MM.1S (cell line): ENCODE data around the gene SNAI3.

Experiments
- EZH2 ChIP-seq: fragments of 300-600 bp; sonication (generic); optimal IDR thresholded peaks from 2 replicates; pipeline ENCODE3; 2017; ENCODE audit warnings: low read depth, mild to moderate bottlenecking, antibody characterized with exemption, low read length, mixed read lengths
- TF ChIP-seq, protein P1 (sequence below): fragments of 300-600 bp; sonication (generic); IDR thresholded peaks from 2 replicates; pipeline ENCODE4 v1.5.1; 2016; ENCODE audit warnings: antibody characterized with exemption, low read length, mixed read lengths

DNA sequence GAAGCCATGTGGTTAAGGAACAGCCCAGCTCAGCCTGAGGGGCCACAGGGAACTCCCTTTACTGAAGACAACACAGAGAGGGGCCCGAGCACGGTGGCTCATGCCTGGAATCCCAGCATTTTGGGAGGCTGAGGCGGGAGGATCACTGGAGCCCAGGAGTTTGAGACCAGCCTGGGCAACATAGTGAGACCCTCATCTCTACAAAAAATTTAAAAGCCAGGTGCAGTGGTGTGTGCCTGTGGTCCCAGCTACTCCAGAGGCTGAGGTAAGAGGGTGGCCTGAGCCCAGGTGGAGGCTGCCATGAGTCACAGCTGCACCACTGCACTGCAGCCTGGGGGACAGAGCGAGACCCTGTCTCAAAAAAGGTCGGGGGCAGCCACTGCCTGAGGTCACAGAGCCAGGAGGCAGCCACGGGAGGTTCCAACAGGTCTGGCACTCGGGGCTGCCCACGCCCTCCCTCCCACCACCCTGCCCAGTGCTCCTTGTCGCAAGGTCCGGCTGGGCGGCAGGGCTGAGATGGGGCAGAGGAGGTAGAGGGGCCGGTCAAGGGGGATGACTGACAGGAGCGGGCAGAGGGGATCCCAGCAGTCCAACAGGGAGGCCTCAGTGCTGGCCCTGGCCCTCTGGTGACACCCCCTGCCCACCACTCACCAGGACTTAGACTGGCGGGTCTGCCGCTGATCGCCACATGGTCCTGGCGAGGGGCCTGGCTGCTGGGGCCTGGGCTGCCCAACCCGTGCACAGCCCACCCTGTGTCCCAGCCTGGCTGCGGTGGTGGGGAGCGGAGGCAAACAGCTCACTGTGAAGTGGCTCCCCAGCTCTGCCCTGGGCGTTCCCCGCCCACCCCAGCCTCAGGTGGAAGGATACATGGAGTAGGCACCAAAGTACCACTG lies 38.9 kb downstream of the SNAI3 start:
- TF ChIP-seq, protein P1, sequence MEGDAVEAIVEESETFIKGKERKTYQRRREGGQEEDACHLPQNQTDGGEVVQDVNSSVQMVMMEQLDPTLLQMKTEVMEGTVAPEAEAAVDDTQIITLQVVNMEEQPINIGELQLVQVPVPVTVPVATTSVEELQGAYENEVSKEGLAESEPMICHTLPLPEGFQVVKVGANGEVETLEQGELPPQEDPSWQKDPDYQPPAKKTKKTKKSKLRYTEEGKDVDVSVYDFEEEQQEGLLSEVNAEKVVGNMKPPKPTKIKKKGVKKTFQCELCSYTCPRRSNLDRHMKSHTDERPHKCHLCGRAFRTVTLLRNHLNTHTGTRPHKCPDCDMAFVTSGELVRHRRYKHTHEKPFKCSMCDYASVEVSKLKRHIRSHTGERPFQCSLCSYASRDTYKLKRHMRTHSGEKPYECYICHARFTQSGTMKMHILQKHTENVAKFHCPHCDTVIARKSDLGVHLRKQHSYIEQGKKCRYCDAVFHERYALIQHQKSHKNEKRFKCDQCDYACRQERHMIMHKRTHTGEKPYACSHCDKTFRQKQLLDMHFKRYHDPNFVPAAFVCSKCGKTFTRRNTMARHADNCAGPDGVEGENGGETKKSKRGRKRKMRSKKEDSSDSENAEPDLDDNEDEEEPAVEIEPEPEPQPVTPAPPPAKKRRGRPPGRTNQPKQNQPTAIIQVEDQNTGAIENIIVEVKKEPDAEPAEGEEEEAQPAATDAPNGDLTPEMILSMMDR: no peak
- no peak for TF ChIP-seq EZH2
